Testis (tissue), 2 donors: ENCODE measurements around the gene ADGRB3.

Experiments
- POLR2A ChIP-seq: fragments of 450-650 bp; IDR thresholded peaks from one replicate; pipeline ENCODE4 v1.6.1; 2017; ENCODE audit warnings: antibody characterized with exemption, mild to moderate bottlenecking, moderate library complexity
- TF ChIP-seq, protein P1 (sequence below), 3 experiments: fragments of 450-650 bp in 2 of 3; fragments of 200-600 bp in 1 of 3; sonication (generic) in 1 of 3; IDR thresholded peaks; one replicate each; pipeline ENCODE4 v1.5.1; 2016 to 2019; ENCODE audit warnings: antibody characterized with exemption in 3 of 3, mild to moderate bottlenecking in 2 of 3, moderate library complexity in 1 of 3

- TF ChIP-seq, protein P1, sequence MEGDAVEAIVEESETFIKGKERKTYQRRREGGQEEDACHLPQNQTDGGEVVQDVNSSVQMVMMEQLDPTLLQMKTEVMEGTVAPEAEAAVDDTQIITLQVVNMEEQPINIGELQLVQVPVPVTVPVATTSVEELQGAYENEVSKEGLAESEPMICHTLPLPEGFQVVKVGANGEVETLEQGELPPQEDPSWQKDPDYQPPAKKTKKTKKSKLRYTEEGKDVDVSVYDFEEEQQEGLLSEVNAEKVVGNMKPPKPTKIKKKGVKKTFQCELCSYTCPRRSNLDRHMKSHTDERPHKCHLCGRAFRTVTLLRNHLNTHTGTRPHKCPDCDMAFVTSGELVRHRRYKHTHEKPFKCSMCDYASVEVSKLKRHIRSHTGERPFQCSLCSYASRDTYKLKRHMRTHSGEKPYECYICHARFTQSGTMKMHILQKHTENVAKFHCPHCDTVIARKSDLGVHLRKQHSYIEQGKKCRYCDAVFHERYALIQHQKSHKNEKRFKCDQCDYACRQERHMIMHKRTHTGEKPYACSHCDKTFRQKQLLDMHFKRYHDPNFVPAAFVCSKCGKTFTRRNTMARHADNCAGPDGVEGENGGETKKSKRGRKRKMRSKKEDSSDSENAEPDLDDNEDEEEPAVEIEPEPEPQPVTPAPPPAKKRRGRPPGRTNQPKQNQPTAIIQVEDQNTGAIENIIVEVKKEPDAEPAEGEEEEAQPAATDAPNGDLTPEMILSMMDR (IDR thresholded peaks at IDR 0.05): no peak
- no peak for TF ChIP-seq POLR2A
These were observed 789.5 kb downstream of the ADGRB3 start for GRCh38 chr6:69424581-69424980.
